ENCODE measurements around the gene HOXA13. TPM values are rescaled to one million over a fixed set of nuclear protein-coding genes. Genes with fewer than 3 reads are reported as not detected.

HOXA13 gene
- total and polyA plus RNA-seq, 2 experiments from 2014 or later = 6.2 to 14.2 TPM

- Histone ChIP-seq H3K27ac (no peak overlapping the region), H3K4me3 (no peak overlapping the region), H2AFZ (no peak overlapping the region), H3K27me3 (peaks cover 95% of the 10 kb centered on the region), H3K36me3 (replicated peaks; ENCODE audit: insufficient read depth, low read depth) (no peaks in the 10 kb centered on the region), H3K79me2 (no peaks in the 10 kb centered on the region), H3K9me2 (replicated peaks; ENCODE audit: insufficient read depth) (no peaks in the 10 kb centered on the region), H4K20me1 (ENCODE audit: insufficient read depth, poor library complexity, severe bottlenecking) (no peaks in the 10 kb centered on the region), H3K4me2 (peak overlapping the region; percentile 89), H3K9me3 (ENCODE audit: low read depth) (no peaks in the 10 kb centered on the region), H3K4me1 (ENCODE audit: insufficient read depth) (peaks cover 10% of the 10 kb centered on the region)
- no peak for TF ChIP-seq EZH2phosphoT487 (IDR thresholded peaks at IDR 0.05; ENCODE audit: low read depth, severe bottlenecking, unreplicated experiment)
- no peak for TF ChIP-seq EZH2 (IDR thresholded peaks at IDR 0.05; ENCODE audit: borderline replicate concordance)
- TF ChIP-seq CTCF (IDR thresholded peaks at IDR 0.05; ENCODE audit: poor library complexity) = no peak
- 56% methylated on average over 13 of the region's 13 CpGs for WGBS (ENCODE audit: low lambda C conversion rate, missing lambda C conversion rate)
- no peak for DNase-seq (ENCODE audit: low spot score)
These were observed 49.9 kb downstream of the HOXA13 start for GRCh38 chr7:27149842-27150567.

- 29% methylated on average over 30 of the region's 30 CpGs for WGBS (ENCODE audit: low lambda C conversion rate, missing lambda C conversion rate)
- H3K9me2 ChIP-seq (replicated peaks; ENCODE audit: insufficient read depth) = no peaks in the 10 kb centered on the region
- no peaks in the 10 kb centered on the region for H3K36me3 ChIP-seq (replicated peaks; ENCODE audit: insufficient read depth, low read depth)
- H4K20me1 ChIP-seq (ENCODE audit: insufficient read depth, poor library complexity, severe bottlenecking) = no peaks in the 10 kb centered on the region
- peaks cover 95% of the 10 kb centered on the region for H3K27me3 ChIP-seq
- H3K27ac ChIP-seq = no peak overlapping the region
- TF ChIP-seq EZH2 (IDR thresholded peaks at IDR 0.05; ENCODE audit: borderline replicate concordance) (no peak), CTCF (IDR thresholded peaks at IDR 0.05; ENCODE audit: poor library complexity) (no peak), EZH2phosphoT487 (IDR thresholded peaks at IDR 0.05; ENCODE audit: low read depth, severe bottlenecking, unreplicated experiment) (no peak)
- H3K9me3 ChIP-seq (ENCODE audit: low read depth) = no peaks in the 10 kb centered on the region
- H3K4me2 ChIP-seq = peak overlapping the region; percentile 73
- peaks cover 6% of the 10 kb centered on the region for H3K4me1 ChIP-seq (ENCODE audit: insufficient read depth)
- H3K4me3 ChIP-seq = no peak overlapping the region
- H3K79me2 ChIP-seq = no peaks in the 10 kb centered on the region
- DNase-seq (ENCODE audit: low spot score) = no peak
- H2AFZ ChIP-seq = no peak overlapping the region
These were observed 50.9 kb downstream of the HOXA13 start for GRCh38 chr7:27148756-27149641.

GRCh38 chr7:27148031-27148755 lies 51.7 kb downstream of the HOXA13 start:
- no peaks in the 10 kb centered on the region for H3K79me2 ChIP-seq
- H3K9me3 ChIP-seq (ENCODE audit: low read depth) = no peaks in the 10 kb centered on the region
- peak overlapping the region; percentile 73 for H3K4me2 ChIP-seq
- no peaks in the 10 kb centered on the region for H3K9me2 ChIP-seq (replicated peaks; ENCODE audit: insufficient read depth)
- no peak for DNase-seq (ENCODE audit: low spot score)
- H3K4me1 ChIP-seq (ENCODE audit: insufficient read depth) = peaks cover 12% of the 10 kb centered on the region
- H2AFZ ChIP-seq = no peak overlapping the region
- H3K4me3 ChIP-seq = no peak overlapping the region
- no peak for TF ChIP-seq EZH2 (IDR thresholded peaks at IDR 0.05; ENCODE audit: borderline replicate concordance)
- TF ChIP-seq CTCF (IDR thresholded peaks at IDR 0.05; ENCODE audit: poor library complexity) = no peak
- TF ChIP-seq EZH2phosphoT487 (IDR thresholded peaks at IDR 0.05; ENCODE audit: low read depth, severe bottlenecking, unreplicated experiment) = no peak
- no peaks in the 10 kb centered on the region for H3K36me3 ChIP-seq (replicated peaks; ENCODE audit: insufficient read depth, low read depth)
- H3K27me3 ChIP-seq = peaks cover 95% of the 10 kb centered on the region
- WGBS (ENCODE audit: low lambda C conversion rate, missing lambda C conversion rate) = 24% methylated on average over 28 of the region's 28 CpGs
- H4K20me1 ChIP-seq (ENCODE audit: insufficient read depth, poor library complexity, severe bottlenecking) = no peaks in the 10 kb centered on the region
- H3K27ac ChIP-seq = no peak overlapping the region

Measured in hepatocyte (in vitro differentiated cells).